Common myeloid progenitor, CD34-positive (primary cell): ENCODE measurements around the gene NPAS1.
A peak's percentile ranks its signal among the peaks of the same experiment; 100 is the strongest.

Experiments used
- CTCF ChIA-PET: fragments of 350-600 bp; sonication (Branson Sonifier 250); formaldehyde crosslinking; loops from one replicate; lab custom pipeline; 2021; ENCODE audit warnings: antibody characterized with exemption; lab: Charles Lee
- POLR2A ChIA-PET: fragments of 350-600 bp; sonication (Branson Sonifier 250); formaldehyde crosslinking; loops from one replicate; lab custom pipeline; 2021; ENCODE audit warnings: antibody characterized with exemption; lab: Charles Lee
- DNase-seq, 3 donors: peaks; one replicate each; pipeline versions ENCODE4 v3.0.0 to v3.0.0-alpha.2; 2013
- H3K27ac ChIP-seq, 2 experiments: 1 replicate in 1 of 2; 2 replicates in 1 of 2; pipeline ENCODE4 v1.7.0; 2013; ENCODE audit warnings: inconsistent platforms in 2 of 2, low read length in 2 of 2, mild to moderate bottlenecking in 2 of 2, low read depth in 1 of 2, moderate library complexity in 1 of 2; ENCODE audit not compliant: severe bottlenecking in 2 of 2, insufficient read depth in 1 of 2, poor library complexity in 1 of 2
- H3K27me3 ChIP-seq, 5 experiments: replicated peaks in 2 of 5; 1 replicate in 3 of 5; 2 replicates in 2 of 5; pipeline versions ENCODE4 v1.6.1 to v1.7.0; 2013; ENCODE audit warnings: low read length in 4 of 5, mild to moderate bottlenecking in 2 of 5, moderate library complexity in 2 of 5, inconsistent platforms in 1 of 5; ENCODE audit not compliant: insufficient read depth in 5 of 5, control insufficient read depth in 4 of 5
- H3K36me3 ChIP-seq, 4 experiments: 1 replicate in 2 of 4; 2 replicates in 2 of 4; pipeline versions ENCODE4 v1.6.1 to v1.7.0; 2013; ENCODE audit warnings: low read length in 3 of 4, control low read depth in 1 of 4, mild to moderate bottlenecking in 1 of 4; ENCODE audit not compliant: control insufficient read depth in 4 of 4, insufficient read depth in 4 of 4
- H3K4me1 ChIP-seq, 4 experiments: 1 replicate in 3 of 4; 2 replicates in 1 of 4; pipeline versions ENCODE4 v1.6.1 to v1.7.1; 2013; ENCODE audit warnings: low read length in 3 of 4, mild to moderate bottlenecking in 3 of 4, control low read depth in 1 of 4, inconsistent platforms in 1 of 4, moderate library complexity in 1 of 4; ENCODE audit not compliant: control insufficient read depth in 4 of 4, insufficient read depth in 4 of 4; ENCODE audit errors: control extremely low read depth in 1 of 4
- H3K4me3 ChIP-seq, 7 experiments: 1 replicate in 4 of 7; 2 replicates in 3 of 7; pipeline versions ENCODE4 v1.5.1 to v1.7.0; 2013; ENCODE audit warnings: mild to moderate bottlenecking in 7 of 7, low read length in 6 of 7, moderate library complexity in 6 of 7, inconsistent platforms in 2 of 7, low read depth in 2 of 7, control low read depth in 1 of 7; ENCODE audit not compliant: insufficient read depth in 4 of 7, control insufficient read depth in 1 of 7; ENCODE audit errors: extremely low read depth in 1 of 7
- H3K9me3 ChIP-seq, 5 experiments: 1 replicate in 4 of 5; 2 replicates in 1 of 5; pipeline versions ENCODE4 v1.6.1 to v1.7.1; 2013; ENCODE audit warnings: low read length in 4 of 5, mild to moderate bottlenecking in 2 of 5, inconsistent platforms in 1 of 5, low read depth in 1 of 5, moderate library complexity in 1 of 5; ENCODE audit not compliant: control insufficient read depth in 4 of 5, insufficient read depth in 2 of 5; ENCODE audit errors: control extremely low read depth in 1 of 5
- WGBS: methylation state at CpG from one replicate; pipeline ENCODE4 v1.1.5; 2013; ENCODE audit not compliant: insufficient coverage; 5-methylcytosine and 5-hydroxymethylcytosine counted together

NPAS1 gene

DNA sequence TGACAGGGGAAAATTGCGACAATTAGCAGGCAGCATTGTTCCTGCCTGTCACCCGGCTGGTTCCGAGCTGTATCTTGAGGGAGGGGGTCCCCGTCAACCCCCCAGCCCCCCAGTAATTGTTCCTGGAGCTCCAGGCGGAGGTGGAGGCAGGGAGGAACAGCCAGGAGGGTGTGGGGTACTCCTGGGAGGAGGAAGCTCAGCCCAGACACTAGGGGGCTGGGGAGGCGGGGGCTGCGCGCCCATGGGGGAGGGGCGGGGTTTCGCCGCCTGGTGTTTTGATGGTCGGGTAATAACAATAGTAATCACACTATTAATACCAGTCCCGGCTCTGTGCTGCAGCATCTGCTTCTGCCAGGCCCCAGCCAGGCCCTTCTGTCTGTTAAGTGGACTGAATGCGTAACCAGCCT, 8.6 kb downstream of the NPAS1 start:
- WGBS = 19% methylated on average over 5 of the region's 14 CpGs
- Histone ChIP-seq H3K36me3 (no peaks in the 10 kb centered on the region), H3K9me3 (no peaks in the 10 kb centered on the region), H3K27me3 (peaks cover 2 to 70% (median 21%) of the 10 kb centered on the region in 5 experiments), H3K27ac (no peak overlapping the region), H3K4me3 (no peak overlapping the region), H3K4me1 (peaks cover 0 to 11% (median 7%) of the 10 kb centered on the region in 4 experiments)
- DNase-seq = peak in 1 of 3 donors; percentile 21
- POLR2A ChIA-PET = no interaction called here
- CTCF ChIA-PET = interaction anchor here (1.6 kb wide), 1 partner anchor 15 kb away, joined by 4 read pairs; no protein-coding TSS in a partner anchor

DNA sequence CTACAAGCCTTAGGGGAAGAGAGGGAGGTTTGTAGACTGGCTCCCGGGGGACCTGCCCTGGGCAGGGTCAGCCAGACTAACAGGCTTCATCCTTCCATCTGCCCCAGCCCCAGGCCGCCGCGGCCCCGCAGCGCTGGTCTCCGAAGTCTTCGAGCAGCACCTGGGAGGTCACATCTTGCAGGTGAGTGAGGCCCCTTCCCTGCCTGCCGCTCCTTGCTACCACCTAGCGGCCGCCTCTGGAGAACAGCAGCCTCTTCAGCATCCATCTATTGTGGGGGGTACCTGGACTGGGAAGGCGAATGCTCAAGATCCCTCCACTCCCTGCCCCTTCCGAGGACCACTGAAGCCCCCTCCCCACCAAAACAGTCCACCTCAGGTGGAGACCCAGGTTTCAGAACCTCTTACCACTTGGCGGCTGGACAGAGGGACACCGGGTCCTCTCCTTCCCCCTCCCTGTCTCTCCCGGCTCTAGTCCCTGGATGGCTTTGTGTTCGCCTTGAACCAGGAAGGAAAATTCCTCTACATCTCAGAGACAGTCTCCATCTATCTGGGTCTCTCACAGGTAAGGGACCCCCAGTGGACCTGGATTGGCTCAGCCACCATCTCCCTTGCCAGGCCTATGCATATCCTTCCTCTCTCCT, 12.7 kb downstream of the NPAS1 start:
- no peaks in the 10 kb centered on the region for H3K9me3 ChIP-seq
- ChIA-PET POLR2A (no interaction called here), CTCF (interaction anchor here (1.5 kb wide), 1 partner anchor 19 kb away, joined by 4 read pairs; no protein-coding TSS in a partner anchor)
- peaks cover 0 to 38% (median 10%) of the 10 kb centered on the region in 5 experiments for H3K27me3 ChIP-seq
- 25% methylated on average over 14 of the region's 17 CpGs for WGBS
- H3K27ac ChIP-seq = no peak overlapping the region
- H3K4me1 ChIP-seq = peaks cover 2 to 30% (median 22%) of the 10 kb centered on the region in 4 experiments
- DNase-seq = peak; percentile 24 to 50 (median 37)
- H3K36me3 ChIP-seq = no peaks in the 10 kb centered on the region
- H3K4me3 ChIP-seq = no peak overlapping the region

DNA sequence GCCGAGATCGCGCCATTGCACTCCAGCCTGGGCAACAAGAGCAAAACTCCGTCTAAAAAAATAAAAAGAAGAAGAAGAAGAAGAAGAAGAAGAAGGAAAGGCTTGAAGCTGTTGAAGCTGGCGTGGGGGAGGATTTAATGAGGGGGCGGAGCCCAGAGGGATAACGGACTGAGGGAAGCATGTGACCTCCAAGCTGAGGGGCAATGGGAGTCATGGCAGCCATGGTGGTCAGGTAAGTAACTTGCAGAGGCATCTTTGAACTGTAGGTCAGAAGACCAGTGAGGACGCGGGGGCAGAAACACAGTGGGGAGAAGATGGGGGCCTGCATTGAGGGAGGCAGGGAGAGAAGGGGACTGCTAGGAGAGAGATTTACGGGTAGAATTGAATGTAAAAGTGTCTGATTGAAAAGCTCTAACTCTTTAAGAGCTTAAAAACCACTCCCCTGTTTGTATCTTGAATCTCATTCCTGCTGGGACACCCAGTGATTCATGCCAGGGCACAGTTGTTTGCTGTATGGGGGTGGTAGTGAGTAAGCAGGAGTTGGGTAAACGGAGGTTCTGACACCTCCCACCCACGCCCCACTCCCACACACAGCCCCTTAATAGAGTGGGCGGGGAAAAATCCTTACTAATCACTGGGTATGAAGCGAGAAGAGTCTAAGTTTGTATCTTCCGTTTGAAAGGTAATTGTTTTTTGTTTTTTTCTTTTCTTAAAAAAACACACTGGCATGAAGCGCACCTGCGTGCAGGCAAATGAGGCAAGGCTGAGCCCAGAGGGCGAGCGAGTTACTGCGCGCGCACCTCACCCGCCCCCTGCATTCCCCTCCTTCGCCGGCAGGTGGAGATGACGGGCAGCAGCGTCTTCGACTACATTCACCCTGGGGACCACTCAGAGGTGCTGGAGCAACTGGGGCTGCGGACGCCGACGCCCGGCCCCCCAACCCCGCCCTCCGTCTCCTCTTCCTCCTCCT, 15.8 kb downstream of the NPAS1 start:
- H3K9me3 ChIP-seq = no peaks in the 10 kb centered on the region
- ChIA-PET CTCF (interaction anchor here (0.8 to 2.7 kb wide), 8 partner anchors 10 to 90 kb away, joined by 3 to 20 read pairs (median 4); no protein-coding TSS in a partner anchor), POLR2A (interaction anchor here (0.6 to 0.7 kb wide), 3 partner anchors 13 to 167 kb away, joined by 3 to 4 read pairs (median 4); no protein-coding TSS in a partner anchor)
- peak; percentile 83 to 88 (median 87) for DNase-seq
- H3K4me1 ChIP-seq = peaks cover 2 to 19% (median 15%) of the 10 kb centered on the region in 4 experiments
- peaks cover 0 to 11% (median 2%) of the 10 kb centered on the region in 5 experiments for H3K27me3 ChIP-seq
- H3K4me3 ChIP-seq = peak overlapping the region; percentile 9 to 75 (median 65)
- H3K27ac ChIP-seq = peak overlapping the region in 1 of 2 experiments; percentile 38
- 2% methylated on average over 18 of the region's 35 CpGs for WGBS
- H3K36me3 ChIP-seq = no peaks in the 10 kb centered on the region

DNA sequence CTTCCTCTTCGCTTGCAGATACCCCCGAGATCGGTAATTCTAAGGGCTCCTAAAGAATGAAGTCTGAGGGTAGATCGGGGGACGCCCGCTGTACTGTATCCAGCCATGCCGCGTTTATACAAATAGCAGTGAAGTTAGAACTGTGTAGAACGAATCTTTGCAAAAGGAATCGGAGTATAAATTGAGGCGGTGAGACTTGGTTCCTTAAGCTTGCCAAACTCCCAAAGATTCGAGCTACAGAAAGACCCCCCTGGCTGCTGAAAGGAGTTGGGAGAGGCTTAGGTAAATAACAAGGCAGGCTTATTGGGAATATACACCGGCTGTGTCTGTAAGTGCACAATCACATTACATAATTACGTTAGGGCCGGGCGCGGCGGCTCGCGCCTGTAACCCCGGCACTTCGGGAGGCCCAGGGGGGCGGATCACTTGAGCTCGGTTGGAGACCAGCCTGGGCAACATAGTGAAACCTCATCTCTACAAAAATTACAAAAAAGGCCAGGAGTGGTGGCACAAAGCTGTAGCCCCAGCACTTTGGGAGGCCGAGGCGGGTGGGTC, 16.5 kb downstream of the NPAS1 start:
- CTCF ChIA-PET = interaction anchor here (0.6 to 2.7 kb wide), 9 partner anchors 11 to 123 kb away, joined by 3 to 20 read pairs (median 3); partner anchors contain the start of gene ZC3H4
- 33% methylated on average over 15 of the region's 26 CpGs for WGBS
- peaks cover 2 to 19% (median 15%) of the 10 kb centered on the region in 4 experiments for H3K4me1 ChIP-seq
- H3K9me3 ChIP-seq = no peaks in the 10 kb centered on the region
- H3K36me3 ChIP-seq = no peaks in the 10 kb centered on the region
- DNase-seq = peak in 1 of 3 donors; percentile 43
- POLR2A ChIA-PET = no interaction called here
- peak overlapping the region in 1 of 2 experiments; percentile 38 for H3K27ac ChIP-seq
- H3K4me3 ChIP-seq = peak overlapping the region; percentile 9 to 75 (median 65)
- H3K27me3 ChIP-seq = peaks cover 0 to 5% (median 2%) of the 10 kb centered on the region in 5 experiments

DNA sequence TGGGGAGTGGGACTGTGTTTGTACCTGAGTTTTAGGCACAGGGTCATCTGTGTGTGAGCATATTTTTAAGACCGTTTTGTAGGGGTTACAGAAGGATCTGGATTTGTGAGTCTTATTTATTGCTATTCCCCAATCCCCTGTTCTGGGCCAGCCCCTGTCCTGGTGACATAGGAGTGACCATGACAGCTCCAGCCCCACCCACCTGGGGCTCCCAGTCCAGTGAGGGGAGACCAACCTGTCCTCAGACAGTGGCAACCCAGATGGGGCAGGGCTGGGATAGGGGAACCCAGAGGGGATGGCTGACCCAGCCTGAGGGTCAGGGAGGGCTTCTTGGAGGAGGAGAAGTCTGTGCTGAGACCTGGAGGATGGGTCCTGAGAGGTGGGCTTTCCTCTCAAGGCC, 18.1 kb downstream of the NPAS1 start:
- DNase-seq = no peak
- peaks cover 0 to 7% (median under 1%) of the 10 kb centered on the region in 4 experiments for H3K36me3 ChIP-seq
- CTCF ChIA-PET = interaction anchor here (1.0 to 1.2 kb wide), 3 partner anchors 42 to 86 kb away, joined by 3 to 4 read pairs (median 4); no protein-coding TSS in a partner anchor
- no peak overlapping the region for H3K4me3 ChIP-seq
- peaks cover 2 to 19% (median 15%) of the 10 kb centered on the region in 4 experiments for H3K4me1 ChIP-seq
- no peaks in the 10 kb centered on the region for H3K9me3 ChIP-seq
- 100% methylated on average over 1 of the region's 1 CpG for WGBS
- no peaks in the 10 kb centered on the region for H3K27me3 ChIP-seq
- POLR2A ChIA-PET = no interaction called here
- no peak overlapping the region for H3K27ac ChIP-seq

DNA sequence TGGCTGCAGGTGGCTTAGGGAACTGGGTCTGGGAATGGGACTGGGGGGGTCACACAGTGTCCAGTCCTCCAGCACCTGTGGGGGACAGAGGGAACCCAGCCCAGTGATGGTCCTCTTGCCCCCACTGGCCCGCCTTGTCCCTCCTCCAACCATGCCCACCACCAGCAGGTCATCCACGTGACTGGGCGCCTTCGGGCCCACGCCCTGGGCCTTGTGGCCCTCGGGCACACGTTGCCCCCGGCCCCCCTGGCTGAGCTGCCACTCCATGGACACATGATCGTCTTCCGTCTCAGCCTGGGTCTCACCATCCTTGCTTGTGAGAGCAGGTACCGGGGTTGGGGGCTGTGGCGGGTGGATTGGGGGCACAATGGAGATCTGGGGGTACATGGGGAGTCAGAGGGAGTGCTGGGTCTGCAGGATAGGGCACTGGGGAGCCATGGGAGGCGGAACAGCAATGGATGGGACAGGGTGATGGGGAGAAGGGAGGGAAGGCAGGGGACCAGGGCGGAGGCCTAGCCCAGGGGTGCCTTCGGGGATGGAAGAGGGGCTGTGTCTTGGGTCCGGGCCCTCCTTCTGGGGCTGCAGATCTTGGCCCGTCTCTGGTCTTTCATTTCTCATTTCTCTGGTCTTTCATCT, 19.7 kb downstream of the NPAS1 start:
- Histone ChIP-seq H3K9me3 (no peaks in the 10 kb centered on the region), H3K36me3 (peaks cover 0 to 9% (median 2%) of the 10 kb centered on the region in 4 experiments), H3K27ac (no peak overlapping the region), H3K27me3 (no peaks in the 10 kb centered on the region), H3K4me3 (no peak overlapping the region), H3K4me1 (peaks cover 2 to 19% (median 15%) of the 10 kb centered on the region in 4 experiments)
- WGBS = 98% methylated on average over 14 of the region's 17 CpGs
- POLR2A ChIA-PET = no interaction called here
- CTCF ChIA-PET = no interaction called here
- no peak for DNase-seq
